IMR-90 (cell line): Measurements from ENCODE around the gene DSCAML1. TPM values are rescaled to one million over a fixed set of nuclear protein-coding genes. Genes with fewer than 3 reads are reported as not detected.

Source experiments
- ATAC-seq: fragments of 200-7000 bp; cut with Tn5 transposase; 2 replicates; pipeline ENCODE4 v1.9.1; 2020; ENCODE audit warnings: low read depth, mild to moderate bottlenecking, moderate library complexity
- BruUV-seq: library from RNA; stranded (reverse); fragments of 400-500 nt; replicated peaks from 2 replicates; lab custom pipeline; 2021; lab: Mats Ljungman, UMichigan
- CTCF ChIA-PET: fragments of 300-600 bp; formaldehyde crosslinking; extraction: SDS; loops from one replicate; lab custom pipeline; 2021; ENCODE audit warnings: antibody characterized with exemption; lab: Yijun Ruan, JAX
- POLR2A ChIA-PET: fragments of 300-600 bp; sonication (Branson Sonifier 250); formaldehyde crosslinking; loops from one replicate; lab custom pipeline; 2022; ENCODE audit warnings: antibody characterized with exemption; ENCODE audit not compliant: unreplicated experiment; lab: Charles Lee
- DNase-seq: peaks from one replicate; pipeline ENCODE4 v3.0.0; 2013
- H2AFZ ChIP-seq: replicated peaks from 2 replicates; pipeline ENCODE3; 2013; ENCODE audit warnings: low read length, mild to moderate bottlenecking; ENCODE audit not compliant: poor library complexity
- H2AK5ac ChIP-seq: 2 replicates; pipeline ENCODE4 v1.6.1; 2013; ENCODE audit warnings: low read depth, low read length, inconsistent platforms
- H2AK9ac ChIP-seq: replicated peaks from 2 replicates; pipeline ENCODE3; 2013; ENCODE audit warnings: mild to moderate bottlenecking, low read depth, low read length, moderate library complexity; ENCODE audit not compliant: poor library complexity
- H2BK120ac ChIP-seq: 2 replicates; pipeline ENCODE4 v1.6.1; 2013; ENCODE audit warnings: low read depth, low read length, inconsistent platforms
- H2BK15ac ChIP-seq: 3 replicates; pipeline ENCODE4 v1.6.1; 2013; ENCODE audit warnings: low read depth, low read length, inconsistent platforms
- H2BK20ac ChIP-seq: 2 replicates; pipeline ENCODE4 v1.6.1; 2013; ENCODE audit warnings: low read depth, mild to moderate bottlenecking, inconsistent platforms, low read length, moderate library complexity
- H2BK5ac ChIP-seq: 2 replicates; pipeline ENCODE4 v1.6.1; 2013; ENCODE audit warnings: mild to moderate bottlenecking, low read depth, low read length, inconsistent platforms; ENCODE audit not compliant: poor library complexity, severe bottlenecking
- H3K14ac ChIP-seq: replicated peaks from 2 replicates; pipeline ENCODE4 v1.6.1; 2013; ENCODE audit warnings: low read depth, low read length, inconsistent platforms
- H3K18ac ChIP-seq: 2 replicates; pipeline ENCODE4 v1.6.1; 2013; ENCODE audit warnings: low read depth, low read length, control low read depth
- H3K23ac ChIP-seq: 2 replicates; pipeline ENCODE4 v1.6.1; 2013; ENCODE audit warnings: low read depth, low read length, inconsistent platforms
- H3K27ac ChIP-seq: 2 replicates; pipeline ENCODE4 v1.5.1; 2013; ENCODE audit warnings: mild to moderate bottlenecking, control low read depth, low read length; ENCODE audit not compliant: insufficient read depth
- H3K27me3 ChIP-seq: 2 replicates; pipeline ENCODE4 v1.6.1; 2013; ENCODE audit warnings: low read length; ENCODE audit not compliant: control insufficient read depth, insufficient read depth
- H3K36me3 ChIP-seq: 2 replicates; pipeline ENCODE4 v1.6.1; 2013; ENCODE audit warnings: low read length, mixed read lengths; ENCODE audit not compliant: control insufficient read depth, insufficient read depth
- H3K4ac ChIP-seq: 2 replicates; pipeline ENCODE4 v1.6.1; 2013; ENCODE audit warnings: low read depth, low read length, inconsistent platforms
- H3K4me1 ChIP-seq: 2 replicates; pipeline ENCODE4 v1.6.1; 2013; ENCODE audit warnings: low read length, mixed read lengths; ENCODE audit not compliant: control insufficient read depth, insufficient read depth
- H3K4me2 ChIP-seq: 2 replicates; pipeline ENCODE4 v1.6.1; 2013; ENCODE audit warnings: low read depth, mild to moderate bottlenecking, control low read depth, low read length, moderate library complexity
- H3K4me3 ChIP-seq: 2 replicates; pipeline ENCODE4 v1.5.1; 2013; ENCODE audit warnings: low read depth, mild to moderate bottlenecking, control low read depth, low read length, moderate library complexity; ENCODE audit not compliant: insufficient read depth
- H3K56ac ChIP-seq: 2 replicates; pipeline ENCODE4 v1.6.1; 2013; ENCODE audit warnings: low read length, inconsistent platforms; ENCODE audit not compliant: insufficient read depth; ENCODE audit errors: extremely low read depth
- H3K79me1 ChIP-seq, 2 experiments: 2 replicates each; pipeline ENCODE4 v1.6.1; 2013; ENCODE audit warnings: low read length in 2 of 2, inconsistent platforms in 1 of 2, low read depth in 1 of 2
- H3K9ac ChIP-seq: 2 replicates; pipeline ENCODE4 v1.6.1; 2013; ENCODE audit warnings: low read depth, low read length, control low read depth
- H3K9me1 ChIP-seq: 2 replicates; pipeline ENCODE4 v1.6.1; 2013; ENCODE audit warnings: low read length, inconsistent platforms; ENCODE audit not compliant: insufficient read depth
- H3K9me3 ChIP-seq: 2 replicates; pipeline ENCODE4 v1.6.1; 2013; ENCODE audit warnings: low read length; ENCODE audit not compliant: control insufficient read depth, insufficient read depth
- H4K20me1 ChIP-seq: 2 replicates; pipeline ENCODE4 v1.6.1; 2013; ENCODE audit warnings: low read length, inconsistent platforms; ENCODE audit not compliant: insufficient read depth
- H4K5ac ChIP-seq: 2 replicates; pipeline ENCODE4 v1.6.1; 2013; ENCODE audit warnings: mild to moderate bottlenecking, low read depth, low read length, control low read depth
- H4K8ac ChIP-seq, 2 experiments: 2 replicates each; pipeline ENCODE4 v1.6.1; 2013; ENCODE audit warnings: low read depth in 2 of 2, low read length in 2 of 2, control low read depth in 1 of 2, inconsistent platforms in 1 of 2
- H4K91ac ChIP-seq: 2 replicates; pipeline ENCODE4 v1.6.1; 2013; ENCODE audit warnings: low read depth, low read length, inconsistent platforms; ENCODE audit not compliant: insufficient read depth
- BHLHE40 ChIP-seq: fragments of 150-350 bp; IDR thresholded peaks from 2 replicates; pipeline ENCODE4 v1.6.1; 2016; ENCODE audit warnings: mild to moderate bottlenecking, low read depth, low read length
- CEBPB ChIP-seq: IDR thresholded peaks from 2 replicates; pipeline ENCODE4 v1.6.1; 2012; ENCODE audit warnings: low read depth, low read length, improper control_type of control experiment
- CHD1 ChIP-seq: IDR thresholded peaks from 2 replicates; pipeline ENCODE4 v1.6.1; 2012; ENCODE audit warnings: low read depth, low read length, improper control_type of control experiment
- CTCF ChIP-seq: conservative IDR thresholded peaks from 2 replicates; pipeline ENCODE4 v1.5.1; 2012; ENCODE audit warnings: mild to moderate bottlenecking, low read depth, low read length, improper control_type of control experiment
- FOS ChIP-seq: fragments of 150-350 bp; IDR thresholded peaks from 2 replicates; pipeline ENCODE4 v1.6.1; 2016; ENCODE audit warnings: low read depth, low read length
- MAFK ChIP-seq: IDR thresholded peaks from 2 replicates; pipeline ENCODE4 v1.6.1; 2012; ENCODE audit warnings: low read depth, low read length, improper control_type of control experiment
- MAZ ChIP-seq: IDR thresholded peaks from 2 replicates; pipeline ENCODE4 v1.6.1; 2012; ENCODE audit warnings: low read depth, mild to moderate bottlenecking, low read length, improper control_type of control experiment, moderate library complexity, borderline replicate concordance
- MXI1 ChIP-seq: IDR thresholded peaks from 2 replicates; pipeline ENCODE4 v1.6.1; 2012; ENCODE audit warnings: low read depth, mild to moderate bottlenecking, low read length, moderate library complexity, borderline replicate concordance
- NFE2L2 ChIP-seq: fragments of 150-350 bp; IDR thresholded peaks from 2 replicates; pipeline ENCODE4 v1.6.1; 2016; ENCODE audit warnings: low read depth, mild to moderate bottlenecking, low read length
- POLR2A ChIP-seq: IDR thresholded peaks from 2 replicates; pipeline ENCODE4 v1.6.1; 2012; ENCODE audit warnings: mild to moderate bottlenecking, low read depth, low read length
- RAD21 ChIP-seq: IDR thresholded peaks from 2 replicates; pipeline ENCODE4 v1.6.1; 2012; ENCODE audit warnings: low read length, improper control_type of control experiment
- RCOR1 ChIP-seq: IDR thresholded peaks from 2 replicates; pipeline ENCODE4 v1.6.1; 2012; ENCODE audit warnings: mild to moderate bottlenecking, low read length, improper control_type of control experiment; ENCODE audit not compliant: insufficient replicate concordance
- RFX5 ChIP-seq: IDR thresholded peaks from 2 replicates; pipeline ENCODE4 v1.8.0; 2012; ENCODE audit warnings: low read depth, mild to moderate bottlenecking, low read length, moderate library complexity
- SMC3 ChIP-seq: fragments of 150-350 bp; IDR thresholded peaks from 2 replicates; pipeline ENCODE4 v1.6.1; 2016; ENCODE audit warnings: low read depth, mild to moderate bottlenecking, antibody characterized with exemption, low read length, moderate library complexity
- WGBS, 2 experiments: methylation state at CpG; one replicate each; pipeline versions ENCODE4 v1.1.5 to v1.1.7; 2013; ENCODE audit warnings: missing lambda C conversion rate in 2 of 2; ENCODE audit not compliant: insufficient read length in 1 of 2; ENCODE audit errors: extremely low coverage in 2 of 2; 5-methylcytosine and 5-hydroxymethylcytosine counted together
- dilution Hi-C: fragments of 300-500 bp; cut with HindIII; formaldehyde crosslinking; loops from one replicate; pipeline ENCODE4 v1.14.3; 2018; ENCODE audit warnings: low sequenced_read_pairs; ENCODE audit not compliant: unreplicated experiment
- in situ Hi-C: fragments of 300-500 bp; cut with MboI; formaldehyde crosslinking; loops from 3 replicates; pipeline ENCODE4 v1.14.3; 2019; ENCODE audit warnings: low sequenced_read_pairs, inconsistent platforms, mixed read lengths
- intact Hi-C: fragments of 100-400 bp; cut with micrococcal nuclease; formaldehyde crosslinking; loops from 2 replicates; pipeline ENCODE4 v1.10.0; 2022
- polyA plus RNA-seq, 3 experiments: library from polyadenylated mRNA; depleted of rRNA; stranded (reverse); fragments of >200 nt; gene quantifications; 2 replicates each; pipeline ENCODE4 v1.2.3, GENCODE V29; 2012; ENCODE audit warnings: low replicate concordance in 1 of 3
- total RNA-seq: library from RNA; depleted of rRNA; stranded (reverse); fragments of >200 nt; gene quantifications from 2 replicates; pipeline ENCODE4 v1.2.3, GENCODE V29; 2012
- TF ChIP-seq, protein P1 (sequence below): fragments of 150-350 bp; IDR thresholded peaks from 2 replicates; pipeline ENCODE4 v1.6.1; 2016; ENCODE audit warnings: low read depth, mild to moderate bottlenecking, low read length, moderate library complexity, borderline replicate concordance
- TF ChIP-seq, protein P2 (sequence below): fragments of 150-350 bp; IDR thresholded peaks from 2 replicates; pipeline ENCODE4 v1.6.1; 2017; ENCODE audit warnings: mild to moderate bottlenecking, antibody characterized with exemption, low read length, low read depth

The DSCAML1 gene
- total and polyA plus RNA-seq, 2 of the 4 experiments (the other 2 are of a cell fraction): not detected

GRCh38 chr11:117588166-117588810, 208.7 kb downstream of the DSCAML1 start:
- Histone ChIP-seq H3K4me1 (no peaks in the 10 kb centered on the region), H3K9ac (no peak overlapping the region), H2AFZ (no peak overlapping the region), H3K4me2 (no peak overlapping the region), H3K9me3 (no peaks in the 10 kb centered on the region), H3K36me3 (no peaks in the 10 kb centered on the region), H3K14ac (no peak overlapping the region), H4K20me1 (no peaks in the 10 kb centered on the region), H3K18ac (no peak overlapping the region), H2BK5ac (no peak overlapping the region), H3K56ac (no peak overlapping the region), H4K8ac (no peak overlapping the region), H2BK120ac (no peak overlapping the region), H3K4ac (no peak overlapping the region), H3K27me3 (peaks cover 9% of the 10 kb centered on the region), H2AK5ac (no peak overlapping the region), H2BK15ac (no peak overlapping the region), H4K91ac (no peak overlapping the region), H3K23ac (no peak overlapping the region), H4K5ac (no peak overlapping the region), H3K4me3 (no peak overlapping the region), H3K79me1 (no peaks in the 10 kb centered on the region), H3K27ac (no peak overlapping the region), H2AK9ac (no peak overlapping the region), H3K9me1 (no peaks in the 10 kb centered on the region), H2BK20ac (no peak overlapping the region)
- ChIA-PET CTCF (no interaction called here), POLR2A (no interaction called here)
- dilution Hi-C loops: no loop called here
- no TSS peak for BruUV-seq
- intact Hi-C loops: no loop called here
- DNase-seq (no peak), ATAC-seq (no peak)
- TF ChIP-seq MXI1 (no peak), POLR2A (no peak), CTCF (no peak), CHD1 (no peak), RCOR1 (no peak), CEBPB (no peak), MAZ (no peak), MAFK (no peak), SMC3 (no peak), FOS (no peak), BHLHE40 (no peak), NFE2L2 (no peak), RFX5 (no peak), RAD21 (no peak)
- TF ChIP-seq, protein P1, sequence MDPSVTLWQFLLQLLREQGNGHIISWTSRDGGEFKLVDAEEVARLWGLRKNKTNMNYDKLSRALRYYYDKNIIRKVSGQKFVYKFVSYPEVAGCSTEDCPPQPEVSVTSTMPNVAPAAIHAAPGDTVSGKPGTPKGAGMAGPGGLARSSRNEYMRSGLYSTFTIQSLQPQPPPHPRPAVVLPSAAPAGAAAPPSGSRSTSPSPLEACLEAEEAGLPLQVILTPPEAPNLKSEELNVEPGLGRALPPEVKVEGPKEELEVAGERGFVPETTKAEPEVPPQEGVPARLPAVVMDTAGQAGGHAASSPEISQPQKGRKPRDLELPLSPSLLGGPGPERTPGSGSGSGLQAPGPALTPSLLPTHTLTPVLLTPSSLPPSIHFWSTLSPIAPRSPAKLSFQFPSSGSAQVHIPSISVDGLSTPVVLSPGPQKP: no peak
- TF ChIP-seq, protein P2, sequence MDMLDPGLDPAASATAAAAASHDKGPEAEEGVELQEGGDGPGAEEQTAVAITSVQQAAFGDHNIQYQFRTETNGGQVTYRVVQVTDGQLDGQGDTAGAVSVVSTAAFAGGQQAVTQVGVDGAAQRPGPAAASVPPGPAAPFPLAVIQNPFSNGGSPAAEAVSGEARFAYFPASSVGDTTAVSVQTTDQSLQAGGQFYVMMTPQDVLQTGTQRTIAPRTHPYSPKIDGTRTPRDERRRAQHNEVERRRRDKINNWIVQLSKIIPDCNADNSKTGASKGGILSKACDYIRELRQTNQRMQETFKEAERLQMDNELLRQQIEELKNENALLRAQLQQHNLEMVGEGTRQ: no peak
- 39% methylated on average over 5 of the region's 14 CpGs; no CpG with 5 or more reads in 1 of the 2 experiments for WGBS, 2 experiments
- in situ Hi-C loops: no loop called here
